ENCODE results near the gene GNRHR.
"Not testable (repeated sequence)": the region's sequence is repeated elsewhere in the genome, so short reads cannot be mapped to it uniquely, and the experiment has no call there.

GNRHR gene

DNA sequence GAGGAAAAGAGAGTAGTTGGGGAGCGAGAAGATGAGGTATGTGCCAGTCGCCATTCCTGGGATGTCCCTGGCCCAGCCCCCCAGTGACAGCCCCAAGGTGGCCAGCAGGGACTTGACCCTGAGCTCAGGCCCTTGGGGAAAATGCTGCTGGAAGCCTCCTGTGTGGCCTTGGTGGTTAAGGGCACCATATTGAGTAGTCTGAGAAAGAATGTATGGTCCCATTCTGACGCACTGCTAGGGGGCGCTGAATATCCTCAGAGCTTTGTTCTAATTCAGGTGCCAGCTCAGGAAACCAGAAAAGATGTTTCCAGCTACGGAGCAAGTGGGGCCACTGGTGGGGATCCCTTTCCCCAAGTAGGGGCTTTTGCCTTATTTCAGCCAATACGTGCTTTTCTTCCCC, 39.2 kb downstream of the GNRHR start:
- DNase-seq (ENCODE audit: low read depth, low spot score): no peak
- TF ChIP-seq, protein P1, sequence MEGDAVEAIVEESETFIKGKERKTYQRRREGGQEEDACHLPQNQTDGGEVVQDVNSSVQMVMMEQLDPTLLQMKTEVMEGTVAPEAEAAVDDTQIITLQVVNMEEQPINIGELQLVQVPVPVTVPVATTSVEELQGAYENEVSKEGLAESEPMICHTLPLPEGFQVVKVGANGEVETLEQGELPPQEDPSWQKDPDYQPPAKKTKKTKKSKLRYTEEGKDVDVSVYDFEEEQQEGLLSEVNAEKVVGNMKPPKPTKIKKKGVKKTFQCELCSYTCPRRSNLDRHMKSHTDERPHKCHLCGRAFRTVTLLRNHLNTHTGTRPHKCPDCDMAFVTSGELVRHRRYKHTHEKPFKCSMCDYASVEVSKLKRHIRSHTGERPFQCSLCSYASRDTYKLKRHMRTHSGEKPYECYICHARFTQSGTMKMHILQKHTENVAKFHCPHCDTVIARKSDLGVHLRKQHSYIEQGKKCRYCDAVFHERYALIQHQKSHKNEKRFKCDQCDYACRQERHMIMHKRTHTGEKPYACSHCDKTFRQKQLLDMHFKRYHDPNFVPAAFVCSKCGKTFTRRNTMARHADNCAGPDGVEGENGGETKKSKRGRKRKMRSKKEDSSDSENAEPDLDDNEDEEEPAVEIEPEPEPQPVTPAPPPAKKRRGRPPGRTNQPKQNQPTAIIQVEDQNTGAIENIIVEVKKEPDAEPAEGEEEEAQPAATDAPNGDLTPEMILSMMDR (IDR thresholded peaks at IDR 0.05; ENCODE audit: low read depth, low read length): no peak
- in situ Hi-C loops (cut with HindIII; ENCODE audit: low sequenced_read_pairs): no loop called here
- no peak overlapping the region for H3K4me3 ChIP-seq (ENCODE audit: low read depth, low read length)

DNA sequence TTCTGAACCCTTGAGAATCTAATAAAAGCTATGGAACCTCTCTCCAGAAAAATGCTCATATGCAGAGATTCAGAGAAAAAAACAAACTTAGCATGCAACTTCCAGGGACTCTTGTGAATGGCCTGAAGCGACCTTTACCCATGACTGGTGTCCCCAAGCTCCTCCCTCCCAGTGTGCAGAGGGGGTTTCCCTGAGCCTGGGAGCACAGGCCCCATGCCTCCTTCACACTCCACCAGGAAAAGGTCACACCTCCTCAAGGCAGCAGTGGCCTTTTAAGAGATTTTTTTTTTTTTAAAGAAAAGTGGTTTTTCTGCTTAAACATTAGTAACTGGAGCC, 40.0 kb downstream of the GNRHR start:
- no peak for DNase-seq (ENCODE audit: low read depth, low spot score)
- TF ChIP-seq, protein P1 (IDR thresholded peaks at IDR 0.05; ENCODE audit: low read depth, low read length): no peak

DNA sequence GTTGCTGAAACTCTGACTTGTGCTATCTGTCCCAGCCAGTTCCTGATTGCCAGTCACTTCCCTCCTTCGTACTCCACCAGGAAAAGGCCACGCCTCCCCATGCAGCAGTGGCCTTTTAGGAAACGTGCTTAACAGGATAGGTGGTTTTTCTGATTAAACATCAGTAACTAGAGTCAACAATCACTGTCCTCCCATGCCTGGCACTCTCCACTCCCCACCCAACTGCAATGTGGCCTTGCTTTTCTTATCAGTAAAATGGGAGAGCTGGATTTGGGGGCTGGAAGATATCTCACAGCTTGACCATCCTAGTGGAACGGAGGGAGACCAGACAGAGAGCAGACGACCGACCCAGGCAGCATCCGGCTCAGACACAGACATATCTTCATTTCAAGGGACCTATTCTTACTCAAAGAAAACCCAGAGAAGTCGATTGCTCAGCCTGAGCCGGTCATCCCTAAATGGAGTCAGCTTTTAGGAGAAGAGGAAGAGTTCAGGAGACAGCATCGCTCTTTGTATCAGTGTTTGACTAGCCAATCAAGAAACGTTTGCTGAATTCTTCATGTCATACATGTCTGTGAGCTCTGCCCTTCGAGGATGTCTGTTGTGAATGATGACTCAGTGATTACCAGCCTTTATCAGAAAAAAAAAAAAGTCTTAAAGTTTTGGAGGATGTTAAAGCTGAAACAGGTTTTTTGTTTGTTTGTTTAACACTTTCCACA, 40.5 kb downstream of the GNRHR start:
- in situ Hi-C loops (cut with HindIII; ENCODE audit: low sequenced_read_pairs): no loop called here
- DNase-seq (ENCODE audit: low read depth, low spot score): peak; percentile 37
- H3K4me3 ChIP-seq (ENCODE audit: low read depth, low read length): no peak overlapping the region
- TF ChIP-seq, protein P1 (IDR thresholded peaks at IDR 0.05; ENCODE audit: low read depth, low read length): no peak

More for the DNA sequence above, 40.0 kb downstream of the GNRHR start:
- in situ Hi-C loops (cut with HindIII; ENCODE audit: low sequenced_read_pairs): no loop called here
- no peak overlapping the region for H3K4me3 ChIP-seq (ENCODE audit: low read depth, low read length)

DNA sequence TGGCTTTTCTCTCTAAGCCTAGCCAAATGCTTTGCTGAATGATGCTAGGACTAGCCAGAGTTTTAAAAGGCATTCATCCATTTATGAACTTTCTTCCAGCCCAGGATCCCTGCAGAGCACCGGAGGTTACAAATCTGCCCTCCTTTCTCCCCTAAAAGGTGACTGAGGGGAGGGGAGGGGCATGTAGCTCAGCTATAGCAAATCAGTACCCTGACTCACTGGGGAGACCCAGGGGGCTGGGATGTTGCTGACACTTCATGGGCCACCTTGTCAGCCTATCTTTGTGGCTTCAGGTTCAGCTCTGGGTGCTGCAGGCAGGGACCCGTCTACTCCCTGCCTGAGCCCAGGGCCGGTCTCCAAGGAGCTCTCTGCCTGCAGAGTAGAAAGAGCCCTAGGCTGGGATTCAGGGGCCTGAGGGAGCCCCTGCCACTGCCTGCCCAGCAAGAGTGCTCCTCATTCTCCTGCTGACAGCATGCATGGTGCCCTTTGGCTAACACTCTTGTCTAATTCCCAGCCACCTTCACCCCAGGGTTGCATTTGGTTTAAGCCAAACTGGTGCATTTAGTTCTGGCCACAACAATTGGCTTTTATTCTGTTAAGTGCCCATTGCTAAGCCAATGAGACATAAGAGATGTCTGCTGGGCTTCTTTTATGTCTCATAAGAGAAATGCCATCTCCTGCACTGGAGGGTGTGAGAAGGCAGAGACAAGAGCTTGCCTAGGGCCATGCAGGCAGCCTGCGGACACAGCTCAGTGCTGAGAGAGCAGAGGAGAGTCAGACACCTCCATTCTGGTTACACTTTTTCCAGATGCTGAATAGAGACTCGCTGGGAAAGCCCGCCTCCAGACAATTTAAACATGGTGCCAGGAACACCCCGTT, 41.3 kb downstream of the GNRHR start:
- in situ Hi-C loops (cut with HindIII; ENCODE audit: low sequenced_read_pairs): no loop called here

DNA sequence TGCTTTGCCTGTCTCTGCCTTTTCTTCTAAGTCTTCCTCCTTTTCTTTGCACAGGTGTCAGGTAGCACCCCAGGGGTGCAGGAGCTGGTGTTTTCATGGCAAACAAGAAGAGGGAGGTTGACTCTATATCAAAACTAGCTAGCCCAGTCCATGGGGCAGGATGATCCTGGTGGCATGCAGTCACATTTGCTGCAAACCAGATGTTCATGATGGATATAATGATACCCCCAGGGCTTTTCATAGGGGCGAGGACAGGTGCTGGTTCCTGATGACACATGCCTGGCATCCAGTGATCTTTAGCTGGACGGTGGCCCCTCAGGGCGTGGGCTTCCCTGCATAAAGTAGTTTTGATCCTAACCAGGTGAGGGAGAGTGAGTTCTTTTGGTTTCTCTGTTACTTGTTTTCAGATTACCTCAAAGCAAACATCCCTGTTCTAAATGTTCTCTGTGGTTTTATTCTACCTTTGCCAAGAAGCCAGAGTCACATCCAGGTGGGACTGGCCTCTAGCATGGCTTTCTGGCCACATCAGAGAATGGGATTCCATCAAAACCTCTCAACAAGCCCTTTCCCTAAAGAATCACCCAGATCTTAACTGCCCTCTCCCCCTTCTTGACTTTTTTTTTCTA, 42.1 kb downstream of the GNRHR start:
- TF ChIP-seq, protein P1 (IDR thresholded peaks at IDR 0.05; ENCODE audit: low read depth, low read length): no peak
- no peak overlapping the region for H3K4me3 ChIP-seq (ENCODE audit: low read depth, low read length)
- DNase-seq (ENCODE audit: low read depth, low spot score): no peak
- in situ Hi-C loops (cut with HindIII; ENCODE audit: low sequenced_read_pairs): no loop called here

More for the DNA sequence above, 41.3 kb downstream of the GNRHR start:
- TF ChIP-seq, protein P1 (IDR thresholded peaks at IDR 0.05; ENCODE audit: low read depth, low read length): no peak
- no peak overlapping the region for H3K4me3 ChIP-seq (ENCODE audit: low read depth, low read length)
- DNase-seq (ENCODE audit: low read depth, low spot score): no peak

DNA sequence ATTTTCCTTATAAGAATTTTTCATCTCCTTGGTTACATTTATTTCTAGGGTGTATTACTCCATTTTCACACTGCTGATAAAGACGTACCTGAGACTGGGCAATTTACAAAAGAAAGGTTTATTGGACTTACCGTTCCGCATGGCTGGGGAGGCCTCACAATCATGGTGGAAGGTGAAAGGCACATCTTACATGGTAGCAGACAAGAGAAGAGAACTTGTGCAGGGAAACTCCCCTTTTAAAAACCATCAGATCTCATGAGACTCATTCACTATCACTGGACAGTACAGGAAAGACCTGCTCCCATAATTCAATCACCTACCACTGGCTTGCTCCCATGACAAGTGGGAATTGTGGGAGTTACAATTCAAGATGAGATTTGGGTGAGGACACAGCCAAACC, 47.5 kb downstream of the GNRHR start:
- in situ Hi-C loops (cut with HindIII; ENCODE audit: low sequenced_read_pairs); DNase-seq (ENCODE audit: low read depth, low spot score); H3K4me3 ChIP-seq (ENCODE audit: low read depth, low read length): not testable (repeated sequence)

Data from astrocyte of the spinal cord (primary cell).